Lower leg skin (tissue), 4 donors: ENCODE measurements around the gene SNTG2. TPM values are rescaled to one million over a fixed set of nuclear protein-coding genes. Genes with fewer than 3 reads are reported as not detected.
"Not testable (repeated sequence)": the region's sequence is repeated elsewhere in the genome, so short reads cannot be mapped to it uniquely, and the experiment has no call there.

Experiments
- DNase-seq, 2 donors: peaks; one replicate each; pipeline ENCODE4 v3.0.0-alpha.2; 2019; ENCODE audit warnings: low spot score in 2 of 2
- H3K4me3 ChIP-seq: fragments of 200-600 bp; sonication (generic); 2 replicates; pipeline ENCODE4 v1.5.1; 2017; ENCODE audit warnings: mild to moderate bottlenecking, low read depth; ENCODE audit not compliant: poor library complexity, severe bottlenecking
- CTCF ChIP-seq, 3 donors: fragments of 450-650 bp; IDR thresholded peaks; one replicate each; pipeline ENCODE4 v1.5.1; 2016; ENCODE audit warnings: antibody characterized with exemption in 3 of 3, mild to moderate bottlenecking in 3 of 3, moderate library complexity in 2 of 3
- POLR2A ChIP-seq, 2 donors: fragments of 450-650 bp; IDR thresholded peaks; one replicate each; pipeline ENCODE4 v1.6.1; 2016 to 2017; ENCODE audit warnings: antibody characterized with exemption in 2 of 2, mild to moderate bottlenecking in 1 of 2, moderate library complexity in 1 of 2
- WGBS, 2 donors: methylation state at CpG; one replicate each; pipeline ENCODE4 v1.1.5; 2018; 5-methylcytosine and 5-hydroxymethylcytosine counted together
- intact Hi-C: fragments of 100-400 bp; cut with DNase I; formaldehyde crosslinking; loops from one replicate; pipeline ENCODE4 v1.15.0; 2023; ENCODE audit warnings: low total_unique reads
- total RNA-seq, 4 donors: library from RNA; depleted of rRNA; stranded (reverse); fragments of >200 nt; gene quantifications; one replicate each; pipeline ENCODE4 v1.1.0, GENCODE V29; 2016

The SNTG2 gene
- total RNA-seq, 4 donors from 2014 or later: 1.4 to 15.3 (median 6.3) TPM

GRCh38 chr2:1088192-1088860, 137.7 kb downstream of the SNTG2 start:
- intact Hi-C loops: no loop called here
- TF ChIP-seq POLR2A (IDR thresholded peaks at IDR 0.05) (no peak), CTCF (IDR thresholded peaks at IDR 0.05) (no peak)

GRCh38 chr2:1088940-1089339, 138.3 kb downstream of the SNTG2 start:
- TF ChIP-seq POLR2A (IDR thresholded peaks at IDR 0.05) (no peak), CTCF (IDR thresholded peaks at IDR 0.05) (no peak)
- intact Hi-C loops: no loop called here
- WGBS, 2 donors: 89% methylated on average over 4 of the region's 4 CpGs
- no peak for DNase-seq
- no peak overlapping the region for H3K4me3 ChIP-seq

More at GRCh38 chr2:1088192-1088860, 137.7 kb downstream of the SNTG2 start:
- DNase-seq: no peak
- H3K4me3 ChIP-seq: no peak overlapping the region
- 65 to 74% methylated on average over 6 of the region's 6 CpGs for WGBS, 2 donors

DNA sequence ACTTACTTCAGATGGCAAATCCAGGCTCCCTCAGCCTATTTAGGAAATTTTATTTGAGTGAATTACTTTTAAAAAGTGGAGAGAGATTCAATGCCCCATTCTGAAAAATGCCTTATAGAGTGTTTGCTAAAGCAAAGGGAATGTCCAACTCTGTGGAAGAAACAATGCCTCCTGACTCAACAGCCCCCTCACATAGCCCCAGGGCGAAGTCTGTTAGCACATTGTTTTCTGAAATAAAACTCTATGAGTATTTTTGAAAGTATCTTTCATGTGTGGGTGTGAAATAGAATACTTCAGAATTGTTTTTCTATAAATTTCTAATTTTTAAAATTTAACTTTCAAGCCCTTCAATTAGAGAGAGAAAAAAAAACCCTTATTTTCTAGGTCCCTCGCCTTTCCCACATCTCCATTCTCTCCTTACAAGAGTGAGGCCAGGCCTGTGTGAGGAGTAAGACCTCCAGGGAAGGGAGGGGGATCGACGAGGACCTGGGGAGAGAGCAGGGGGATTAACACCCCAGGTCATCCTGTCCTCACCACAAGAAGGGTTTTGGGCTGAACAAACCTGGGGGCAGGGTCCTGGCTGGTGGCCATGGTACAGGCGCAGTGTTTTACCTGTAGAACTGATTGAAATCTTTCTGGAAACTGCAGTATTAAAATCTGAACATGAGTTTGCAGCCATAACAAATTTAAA, 141.4 kb downstream of the SNTG2 start:
- intact Hi-C loops: no loop called here
- WGBS, 2 donors: 85 to 86% methylated on average over 5 of the region's 5 CpGs
- no peak for DNase-seq
- TF ChIP-seq POLR2A (IDR thresholded peaks at IDR 0.05) (no peak), CTCF (IDR thresholded peaks at IDR 0.05) (no peak)
- H3K4me3 ChIP-seq: no peak overlapping the region

GRCh38 chr2:1093668-1094067, 143.0 kb downstream of the SNTG2 start:
- DNase-seq, intact Hi-C loops: not testable (repeated sequence)
- 43 to 58% methylated on average over 4 of the region's 6 CpGs for WGBS, 2 donors

DNA sequence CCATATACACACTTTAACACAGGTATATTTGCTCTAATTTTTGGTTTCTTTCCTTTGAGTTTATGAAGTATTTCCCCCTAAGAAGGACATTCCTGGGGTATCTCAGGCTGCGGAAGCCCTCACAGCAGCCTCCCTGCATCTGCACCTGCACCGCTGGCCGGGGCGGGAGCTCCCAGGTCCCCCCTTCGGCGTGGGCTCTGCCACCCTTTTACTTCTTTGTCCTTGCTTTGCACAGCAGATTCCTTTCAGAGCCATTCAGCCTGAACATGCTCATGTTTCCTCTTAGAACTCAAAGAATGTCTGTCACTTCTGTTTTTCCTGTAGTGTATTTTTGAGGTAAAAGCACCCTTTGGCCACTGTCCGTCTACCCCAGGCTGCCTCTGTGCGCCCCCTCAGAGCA, 146.5 kb downstream of the SNTG2 start:
- 82% methylated on average over 8 of the region's 8 CpGs for WGBS, 2 donors
- intact Hi-C loops: no loop called here
- DNase-seq: no peak

More at GRCh38 chr2:1093668-1094067, 143.0 kb downstream of the SNTG2 start:
- not testable (repeated sequence) for H3K4me3 ChIP-seq

More for the DNA sequence above, 146.5 kb downstream of the SNTG2 start:
- TF ChIP-seq POLR2A (IDR thresholded peaks at IDR 0.05) (no peak), CTCF (IDR thresholded peaks at IDR 0.05) (no peak)
- no peak overlapping the region for H3K4me3 ChIP-seq
